IMR-90 (cell line): Measurements from ENCODE around the gene SECTM1. TPM values are rescaled to one million over a fixed set of nuclear protein-coding genes. Genes with fewer than 3 reads are reported as not detected.
A peak's percentile ranks its signal among the peaks of the same experiment; 100 is the strongest.

ENCODE experiments used
- ATAC-seq: fragments of 200-7000 bp; cut with Tn5 transposase; 2 replicates; pipeline ENCODE4 v1.9.1; 2020; ENCODE audit warnings: low read depth, mild to moderate bottlenecking, moderate library complexity
- BruUV-seq: library from RNA; stranded (reverse); fragments of 400-500 nt; replicated peaks from 2 replicates; lab custom pipeline; 2021; lab: Mats Ljungman, UMichigan
- CTCF ChIA-PET: fragments of 300-600 bp; formaldehyde crosslinking; extraction: SDS; loops from one replicate; lab custom pipeline; 2021; ENCODE audit warnings: antibody characterized with exemption; lab: Yijun Ruan, JAX
- POLR2A ChIA-PET: fragments of 300-600 bp; sonication (Branson Sonifier 250); formaldehyde crosslinking; loops from one replicate; lab custom pipeline; 2022; ENCODE audit warnings: antibody characterized with exemption; ENCODE audit not compliant: unreplicated experiment; lab: Charles Lee
- DNase-seq: peaks from one replicate; pipeline ENCODE4 v3.0.0; 2013
- H2AFZ ChIP-seq: replicated peaks from 2 replicates; pipeline ENCODE3; 2013; ENCODE audit warnings: low read length, mild to moderate bottlenecking; ENCODE audit not compliant: poor library complexity
- H2AK5ac ChIP-seq: 2 replicates; pipeline ENCODE4 v1.6.1; 2013; ENCODE audit warnings: low read depth, low read length, inconsistent platforms
- H2AK9ac ChIP-seq: replicated peaks from 2 replicates; pipeline ENCODE3; 2013; ENCODE audit warnings: mild to moderate bottlenecking, low read depth, low read length, moderate library complexity; ENCODE audit not compliant: poor library complexity
- H2BK120ac ChIP-seq: 2 replicates; pipeline ENCODE4 v1.6.1; 2013; ENCODE audit warnings: low read depth, low read length, inconsistent platforms
- H2BK15ac ChIP-seq: 3 replicates; pipeline ENCODE4 v1.6.1; 2013; ENCODE audit warnings: low read depth, low read length, inconsistent platforms
- H2BK20ac ChIP-seq: 2 replicates; pipeline ENCODE4 v1.6.1; 2013; ENCODE audit warnings: low read depth, mild to moderate bottlenecking, inconsistent platforms, low read length, moderate library complexity
- H2BK5ac ChIP-seq: 2 replicates; pipeline ENCODE4 v1.6.1; 2013; ENCODE audit warnings: mild to moderate bottlenecking, low read depth, low read length, inconsistent platforms; ENCODE audit not compliant: poor library complexity, severe bottlenecking
- H3K14ac ChIP-seq: replicated peaks from 2 replicates; pipeline ENCODE4 v1.6.1; 2013; ENCODE audit warnings: low read depth, low read length, inconsistent platforms
- H3K18ac ChIP-seq: 2 replicates; pipeline ENCODE4 v1.6.1; 2013; ENCODE audit warnings: low read depth, low read length, control low read depth
- H3K23ac ChIP-seq: 2 replicates; pipeline ENCODE4 v1.6.1; 2013; ENCODE audit warnings: low read depth, low read length, inconsistent platforms
- H3K27ac ChIP-seq: 2 replicates; pipeline ENCODE4 v1.5.1; 2013; ENCODE audit warnings: mild to moderate bottlenecking, control low read depth, low read length; ENCODE audit not compliant: insufficient read depth
- H3K27me3 ChIP-seq: 2 replicates; pipeline ENCODE4 v1.6.1; 2013; ENCODE audit warnings: low read length; ENCODE audit not compliant: control insufficient read depth, insufficient read depth
- H3K36me3 ChIP-seq: 2 replicates; pipeline ENCODE4 v1.6.1; 2013; ENCODE audit warnings: low read length, mixed read lengths; ENCODE audit not compliant: control insufficient read depth, insufficient read depth
- H3K4ac ChIP-seq: 2 replicates; pipeline ENCODE4 v1.6.1; 2013; ENCODE audit warnings: low read depth, low read length, inconsistent platforms
- H3K4me1 ChIP-seq: 2 replicates; pipeline ENCODE4 v1.6.1; 2013; ENCODE audit warnings: low read length, mixed read lengths; ENCODE audit not compliant: control insufficient read depth, insufficient read depth
- H3K4me2 ChIP-seq: 2 replicates; pipeline ENCODE4 v1.6.1; 2013; ENCODE audit warnings: low read depth, mild to moderate bottlenecking, control low read depth, low read length, moderate library complexity
- H3K4me3 ChIP-seq: 2 replicates; pipeline ENCODE4 v1.5.1; 2013; ENCODE audit warnings: low read depth, mild to moderate bottlenecking, control low read depth, low read length, moderate library complexity; ENCODE audit not compliant: insufficient read depth
- H3K56ac ChIP-seq: 2 replicates; pipeline ENCODE4 v1.6.1; 2013; ENCODE audit warnings: low read length, inconsistent platforms; ENCODE audit not compliant: insufficient read depth; ENCODE audit errors: extremely low read depth
- H3K79me1 ChIP-seq, 2 experiments: 2 replicates each; pipeline ENCODE4 v1.6.1; 2013; ENCODE audit warnings: low read length in 2 of 2, inconsistent platforms in 1 of 2, low read depth in 1 of 2
- H3K9ac ChIP-seq: 2 replicates; pipeline ENCODE4 v1.6.1; 2013; ENCODE audit warnings: low read depth, low read length, control low read depth
- H3K9me1 ChIP-seq: 2 replicates; pipeline ENCODE4 v1.6.1; 2013; ENCODE audit warnings: low read length, inconsistent platforms; ENCODE audit not compliant: insufficient read depth
- H3K9me3 ChIP-seq: 2 replicates; pipeline ENCODE4 v1.6.1; 2013; ENCODE audit warnings: low read length; ENCODE audit not compliant: control insufficient read depth, insufficient read depth
- H4K20me1 ChIP-seq: 2 replicates; pipeline ENCODE4 v1.6.1; 2013; ENCODE audit warnings: low read length, inconsistent platforms; ENCODE audit not compliant: insufficient read depth
- H4K5ac ChIP-seq: 2 replicates; pipeline ENCODE4 v1.6.1; 2013; ENCODE audit warnings: mild to moderate bottlenecking, low read depth, low read length, control low read depth
- H4K8ac ChIP-seq, 2 experiments: 2 replicates each; pipeline ENCODE4 v1.6.1; 2013; ENCODE audit warnings: low read depth in 2 of 2, low read length in 2 of 2, control low read depth in 1 of 2, inconsistent platforms in 1 of 2
- H4K91ac ChIP-seq: 2 replicates; pipeline ENCODE4 v1.6.1; 2013; ENCODE audit warnings: low read depth, low read length, inconsistent platforms; ENCODE audit not compliant: insufficient read depth
- CHD1 ChIP-seq: IDR thresholded peaks from 2 replicates; pipeline ENCODE4 v1.6.1; 2012; ENCODE audit warnings: low read depth, low read length, improper control_type of control experiment
- CTCF ChIP-seq: conservative IDR thresholded peaks from 2 replicates; pipeline ENCODE4 v1.5.1; 2012; ENCODE audit warnings: mild to moderate bottlenecking, low read depth, low read length, improper control_type of control experiment
- ELK1 ChIP-seq: fragments of 150-350 bp; IDR thresholded peaks from 2 replicates; pipeline ENCODE4 v1.6.1; 2016; ENCODE audit warnings: low read depth, mild to moderate bottlenecking, low read length, moderate library complexity, borderline replicate concordance
- FOS ChIP-seq: fragments of 150-350 bp; IDR thresholded peaks from 2 replicates; pipeline ENCODE4 v1.6.1; 2016; ENCODE audit warnings: low read depth, low read length
- MAZ ChIP-seq: IDR thresholded peaks from 2 replicates; pipeline ENCODE4 v1.6.1; 2012; ENCODE audit warnings: low read depth, mild to moderate bottlenecking, low read length, improper control_type of control experiment, moderate library complexity, borderline replicate concordance
- POLR2A ChIP-seq: IDR thresholded peaks from 2 replicates; pipeline ENCODE4 v1.6.1; 2012; ENCODE audit warnings: mild to moderate bottlenecking, low read depth, low read length
- RFX5 ChIP-seq: IDR thresholded peaks from 2 replicates; pipeline ENCODE4 v1.8.0; 2012; ENCODE audit warnings: low read depth, mild to moderate bottlenecking, low read length, moderate library complexity
- SMC3 ChIP-seq: fragments of 150-350 bp; IDR thresholded peaks from 2 replicates; pipeline ENCODE4 v1.6.1; 2016; ENCODE audit warnings: low read depth, mild to moderate bottlenecking, antibody characterized with exemption, low read length, moderate library complexity
- USF2 ChIP-seq: fragments of 150-350 bp; IDR thresholded peaks from 2 replicates; pipeline ENCODE4 v1.6.1; 2017; ENCODE audit warnings: mild to moderate bottlenecking, antibody characterized with exemption, low read length, low read depth
- WGBS, 2 experiments: methylation state at CpG; one replicate each; pipeline versions ENCODE4 v1.1.5 to v1.1.7; 2013; ENCODE audit warnings: missing lambda C conversion rate in 2 of 2; ENCODE audit not compliant: insufficient read length in 1 of 2; ENCODE audit errors: extremely low coverage in 2 of 2; 5-methylcytosine and 5-hydroxymethylcytosine counted together
- dilution Hi-C: fragments of 300-500 bp; cut with HindIII; formaldehyde crosslinking; loops from one replicate; pipeline ENCODE4 v1.14.3; 2018; ENCODE audit warnings: low sequenced_read_pairs; ENCODE audit not compliant: unreplicated experiment
- in situ Hi-C: fragments of 300-500 bp; cut with MboI; formaldehyde crosslinking; loops from 3 replicates; pipeline ENCODE4 v1.14.3; 2019; ENCODE audit warnings: low sequenced_read_pairs, inconsistent platforms, mixed read lengths
- intact Hi-C: fragments of 100-400 bp; cut with micrococcal nuclease; formaldehyde crosslinking; loops from 2 replicates; pipeline ENCODE4 v1.10.0; 2022
- polyA plus RNA-seq, 3 experiments: library from polyadenylated mRNA; depleted of rRNA; stranded (reverse); fragments of >200 nt; gene quantifications; 2 replicates each; pipeline ENCODE4 v1.2.3, GENCODE V29; 2012; ENCODE audit warnings: low replicate concordance in 1 of 3
- total RNA-seq: library from RNA; depleted of rRNA; stranded (reverse); fragments of >200 nt; gene quantifications from 2 replicates; pipeline ENCODE4 v1.2.3, GENCODE V29; 2012

SECTM1 gene
- total and polyA plus RNA-seq, 2 of the 4 experiments (the other 2 are of a cell fraction): 2.3 to 4.4 TPM

GRCh38 chr17:82322526-82323453, 10.8 kb downstream of the SECTM1 start (continued):
- TF ChIP-seq CHD1 (no peak), RFX5 (no peak)

- Histone ChIP-seq H3K18ac (no peak overlapping the region), H3K56ac (no peak overlapping the region), H2BK20ac (no peak overlapping the region), H3K23ac (no peak overlapping the region), H3K14ac (no peak overlapping the region), H3K4ac (no peak overlapping the region), H3K36me3 (no peaks in the 10 kb centered on the region), H2BK5ac (no peak overlapping the region), H3K27ac (no peak overlapping the region), H2AK5ac (no peak overlapping the region), H4K20me1 (no peaks in the 10 kb centered on the region; the same call in 1 of the 2 replicates), H2BK15ac (no peak overlapping the region), H2BK120ac (no peak overlapping the region), H3K4me2 (no peak overlapping the region), H3K4me3 (no peak overlapping the region), H3K9me1 (peaks cover 7% of the 10 kb centered on the region; the same call in 1 of the 2 replicates), H3K27me3 (peaks cover 3% of the 10 kb centered on the region; the same call in 1 of the 2 replicates), H4K8ac (no peak overlapping the region), H2AFZ (no peak overlapping the region), H4K5ac (no peak overlapping the region), H4K91ac (no peak overlapping the region), H3K9me3 (no peaks in the 10 kb centered on the region), H2AK9ac (peak overlapping the region; percentile 5), H3K9ac (no peak overlapping the region), H3K4me1 (no peaks in the 10 kb centered on the region), H3K79me1 (no peaks in the 10 kb centered on the region)
- DNase-seq: no peak
- ChIA-PET POLR2A (no interaction called here), CTCF (no interaction called here)
- BruUV-seq: no TSS peak
- no peak for ATAC-seq
- 59% methylated on average over 8 of the region's 21 CpGs; no CpG with 5 or more reads in 1 of the 2 experiments for WGBS, 2 experiments
- no peak for TF ChIP-seq RFX5
- no peak for TF ChIP-seq CHD1
- TF ChIP-seq FOS: no peak
- no peak for TF ChIP-seq ELK1
- no peak for TF ChIP-seq POLR2A
- TF ChIP-seq CTCF: no peak
- no peak for TF ChIP-seq USF2
- no peak for TF ChIP-seq MAZ
- TF ChIP-seq SMC3: no peak
- in situ Hi-C loops (no loop called here), dilution Hi-C loops (no loop called here), intact Hi-C loops (loop anchor here (5.0 to 10.0 kb wide), 3 partner anchors 55 to 287 kb away; partner anchors contain the start of genes DCXR and RAC3)
These were observed 11.6 kb downstream of the SECTM1 start for GRCh38 chr17:82321947-82322466.
